OCI-LY3 (cell line): Measurements from ENCODE around the gene MX1.

Experiments used
- CTCF ChIP-seq: fragments of 200-600, 300-600 bp; sonication (generic); IDR thresholded peaks from 2 replicates; pipeline ENCODE4 v1.5.1; 2014; ENCODE audit warnings: antibody characterized with exemption, low read length, low read depth
- EZH2phosphoT487 ChIP-seq: fragments of 200-600 bp; shearing (Covaris generic); IDR thresholded peaks from 2 replicates; pipeline ENCODE4 v1.6.1; 2018; ENCODE audit warnings: antibody characterized with exemption, mixed run types, low read depth

GRCh38 chr21:41479686-41480085 is 53.6 kb downstream of the MX1 start:
- no peak for TF ChIP-seq CTCF
- no peak for TF ChIP-seq EZH2phosphoT487
